GM18508 (cell line): ENCODE results near the gene CPSF3.

Source experiments
- ATAC-seq: cut with Tn5 transposase; IDR thresholded peaks from one replicate; pipeline ENCODE4 v1.9.1; 2021; ENCODE audit warnings: moderate number of reproducible peaks; ENCODE audit not compliant: insufficient read depth, unreplicated experiment

Gene CPSF3

DNA sequence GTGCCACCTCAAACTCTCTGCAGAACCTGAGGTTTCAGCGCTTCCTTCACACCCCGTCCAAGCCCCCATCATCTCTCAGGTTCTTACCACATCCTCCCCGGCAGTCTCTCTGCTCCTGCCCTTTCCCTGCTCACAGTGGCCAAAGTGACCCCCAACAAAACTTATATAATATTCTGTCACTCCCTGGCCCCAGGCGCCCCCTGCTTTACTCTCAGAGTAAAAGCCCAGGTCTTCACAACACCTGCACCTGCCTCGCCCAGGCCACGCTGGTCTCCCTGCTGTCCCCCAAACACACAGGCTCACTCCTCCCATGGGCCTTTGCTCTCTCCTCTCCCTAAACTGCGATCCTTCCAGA, 6.5 kb upstream of the CPSF3 start:
- no peak for ATAC-seq

DNA sequence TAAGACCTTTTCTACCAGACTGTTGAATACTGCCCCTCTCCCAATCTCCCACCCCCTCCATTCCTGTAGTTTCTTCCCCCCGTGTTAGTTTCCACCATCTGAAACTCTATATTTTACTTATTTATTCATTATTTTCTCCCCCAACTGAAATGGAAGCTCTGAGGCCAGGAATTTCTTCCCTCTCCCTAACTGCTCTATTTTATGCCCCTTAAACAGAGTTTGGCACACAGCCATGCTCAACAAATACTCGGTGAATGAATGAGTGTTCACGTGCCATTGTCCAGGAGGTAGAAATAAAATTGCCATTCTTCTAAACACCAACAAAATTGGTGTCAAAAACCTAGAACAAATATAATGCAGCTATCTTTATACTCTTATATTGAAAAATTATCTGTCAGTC, 5.7 kb upstream of the CPSF3 start:
- no peak for ATAC-seq

DNA sequence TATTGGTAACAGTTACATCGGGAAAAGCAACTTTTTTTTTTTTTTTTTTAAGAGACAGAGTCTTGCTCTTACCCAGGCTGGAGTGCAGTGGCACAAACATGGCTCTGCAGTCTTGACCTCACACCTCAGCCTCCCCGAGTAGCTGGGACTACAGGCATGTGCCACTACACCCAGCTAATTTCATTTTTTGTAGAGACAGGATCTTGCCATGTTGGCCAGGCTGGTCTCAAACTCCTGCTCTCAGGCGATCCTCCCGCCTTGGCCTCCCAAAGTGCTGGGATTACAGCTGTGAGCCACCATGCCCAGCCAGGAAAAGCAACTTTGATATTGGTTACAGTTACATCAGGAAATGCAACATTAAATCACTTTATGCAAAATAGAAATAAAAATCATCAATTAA, 4.7 kb upstream of the CPSF3 start:
- no peak for ATAC-seq

DNA sequence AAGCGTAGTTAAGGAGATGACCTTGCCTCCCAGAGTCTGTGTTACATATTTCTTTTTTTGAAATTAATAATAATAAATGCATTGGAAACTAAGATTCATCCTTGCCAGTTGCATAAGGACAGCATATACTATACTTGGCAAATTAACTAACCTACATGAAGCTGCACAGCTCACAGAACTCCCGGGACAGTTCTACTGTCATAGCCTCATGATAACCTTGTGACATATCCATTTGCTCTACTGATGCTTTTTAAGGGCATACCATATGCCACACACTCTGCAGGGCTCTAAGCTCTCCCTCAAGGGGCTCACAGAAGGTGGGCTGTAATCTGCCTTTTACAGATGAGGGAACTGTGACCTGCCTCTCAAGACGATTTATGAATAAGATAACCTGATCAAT, 3.9 kb upstream of the CPSF3 start:
- no peak for ATAC-seq

DNA sequence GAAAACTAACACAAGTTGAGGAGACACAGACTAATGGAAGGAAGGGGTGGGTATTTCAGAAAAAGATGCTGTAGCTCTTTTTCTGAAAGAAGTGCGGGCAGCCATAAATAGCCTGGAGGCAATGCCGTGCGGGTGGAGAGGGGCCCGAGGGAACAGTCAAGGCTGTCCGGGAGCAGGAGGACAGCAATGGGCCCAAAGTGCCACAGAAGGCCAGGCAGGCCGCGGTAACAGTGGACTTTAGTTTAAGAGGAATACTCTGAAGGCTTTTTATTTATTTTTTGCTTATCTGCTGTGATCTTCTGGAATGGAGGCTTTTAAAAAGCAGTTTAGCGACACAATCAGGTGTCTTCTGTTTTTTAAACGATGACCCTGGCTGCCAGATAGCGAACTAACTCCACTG, 3.0 kb upstream of the CPSF3 start:
- ATAC-seq: no peak

DNA sequence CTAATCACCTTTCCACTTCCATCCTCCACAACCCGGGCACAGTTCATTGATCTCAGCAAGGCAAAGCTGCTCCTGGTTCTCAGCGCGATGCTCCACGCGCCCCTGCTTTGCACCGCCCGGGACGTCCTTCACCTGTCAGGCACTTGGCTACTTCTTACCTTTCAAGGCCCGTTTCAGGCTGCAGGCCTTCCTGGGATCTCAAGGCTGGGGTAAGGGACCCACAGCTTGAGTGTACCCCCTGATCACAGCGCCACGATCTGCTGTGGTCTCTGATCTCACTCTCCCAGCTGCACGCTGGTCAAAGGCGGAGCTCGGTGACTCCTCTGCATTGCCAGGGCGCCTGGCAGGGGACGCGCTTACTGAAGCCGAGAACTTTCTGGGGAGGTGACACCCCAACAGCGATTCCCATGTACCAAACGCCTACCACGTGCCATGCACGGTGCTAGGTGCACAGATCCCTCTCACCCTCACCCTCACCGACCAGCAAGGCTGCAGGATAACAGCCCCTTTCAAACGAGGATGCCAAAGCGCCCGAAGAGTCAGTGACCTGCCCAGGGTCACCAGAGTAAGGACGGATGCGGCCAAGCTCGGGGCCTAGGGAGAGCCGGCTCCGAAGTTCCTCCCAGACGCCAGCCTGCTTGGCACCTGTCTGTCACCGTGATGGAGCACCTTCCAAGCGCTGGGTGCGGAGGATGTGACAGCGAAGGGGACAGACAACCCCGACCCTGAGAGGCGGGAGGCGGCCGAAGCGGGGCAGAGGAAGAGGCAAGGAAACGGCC, 944 bp upstream of the CPSF3 start:
- peak; percentile 22 for ATAC-seq

DNA sequence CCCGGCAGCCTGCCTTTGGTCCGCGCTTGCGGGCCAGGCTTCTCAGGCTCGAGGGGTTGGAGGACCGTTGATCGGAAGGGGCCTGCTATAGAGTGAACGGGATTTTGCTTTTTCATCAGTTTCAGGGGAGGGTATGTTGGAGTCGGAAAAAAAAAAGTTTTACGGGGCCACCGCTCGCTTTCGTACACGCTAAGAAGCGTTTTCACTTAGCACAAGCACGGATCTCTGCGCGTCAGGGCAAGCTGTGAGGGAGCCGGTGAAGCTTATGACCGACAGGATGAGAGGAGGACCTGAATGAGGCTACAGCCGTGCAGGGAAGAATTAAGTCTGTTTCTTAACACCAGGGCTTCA, 443 bp downstream of the CPSF3 start:
- peak; percentile 0 for ATAC-seq

DNA sequence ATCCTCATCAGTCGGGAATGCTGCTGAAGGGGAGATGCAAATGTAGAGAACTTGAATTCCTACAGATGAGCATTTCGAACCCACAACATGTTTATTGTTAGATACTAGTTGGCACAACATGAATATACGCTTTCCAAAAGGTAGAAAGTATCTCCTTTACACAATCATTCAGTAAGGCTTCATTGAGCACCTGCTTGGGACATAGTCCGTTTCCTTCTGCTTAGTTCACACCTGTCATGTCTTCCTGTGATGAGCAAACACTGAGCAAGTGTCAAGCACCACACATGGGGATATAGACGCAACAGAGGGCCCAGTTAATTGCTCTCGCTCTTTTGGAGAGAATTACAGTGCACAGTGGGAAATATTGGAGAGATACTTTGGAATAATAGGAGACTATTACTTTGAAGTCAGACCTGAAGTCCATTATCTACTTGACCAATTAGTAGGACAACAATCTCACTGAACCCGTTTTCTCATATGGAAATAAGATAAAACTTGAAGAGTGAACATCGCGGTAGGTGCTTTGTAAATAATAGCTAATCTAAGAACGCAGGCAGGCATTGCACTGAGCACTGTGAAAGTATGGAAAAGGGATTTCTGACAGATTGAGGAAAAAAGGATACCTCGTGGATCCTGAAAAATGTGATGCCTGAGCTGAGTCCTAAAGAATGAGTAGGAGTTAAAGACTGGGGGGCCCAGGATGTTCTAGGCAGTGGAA, 1.2 kb downstream of the CPSF3 start:
- no peak for ATAC-seq

DNA sequence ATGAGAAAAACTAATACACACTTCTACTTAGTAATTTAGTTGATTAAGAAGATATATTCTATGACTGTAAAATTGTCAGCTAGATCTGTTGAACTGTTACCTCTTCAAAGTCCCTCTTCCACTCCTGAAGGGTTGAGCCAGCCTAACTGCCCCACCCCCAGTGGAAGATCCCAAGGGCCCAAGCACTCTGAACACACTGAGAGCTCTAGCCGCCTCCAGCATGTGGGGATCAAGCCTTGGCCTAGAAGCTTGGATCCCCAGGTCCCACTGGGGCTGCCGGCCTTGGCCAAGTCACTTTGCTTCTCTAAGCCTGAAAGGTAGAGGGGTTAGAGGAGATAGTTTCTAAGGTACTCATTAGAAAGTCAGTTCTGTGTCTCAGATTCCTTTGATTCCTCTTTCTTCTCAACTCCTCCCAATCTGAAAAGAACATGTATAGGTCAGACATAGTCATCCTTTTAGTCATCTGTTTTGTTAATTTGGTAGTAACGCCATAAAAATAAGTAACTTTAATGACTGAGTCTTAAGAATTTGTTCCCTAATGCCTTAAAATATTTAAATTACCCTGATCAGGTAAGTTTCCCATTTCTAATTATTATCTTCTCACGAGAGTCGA, 5.6 kb downstream of the CPSF3 start:
- no peak for ATAC-seq

DNA sequence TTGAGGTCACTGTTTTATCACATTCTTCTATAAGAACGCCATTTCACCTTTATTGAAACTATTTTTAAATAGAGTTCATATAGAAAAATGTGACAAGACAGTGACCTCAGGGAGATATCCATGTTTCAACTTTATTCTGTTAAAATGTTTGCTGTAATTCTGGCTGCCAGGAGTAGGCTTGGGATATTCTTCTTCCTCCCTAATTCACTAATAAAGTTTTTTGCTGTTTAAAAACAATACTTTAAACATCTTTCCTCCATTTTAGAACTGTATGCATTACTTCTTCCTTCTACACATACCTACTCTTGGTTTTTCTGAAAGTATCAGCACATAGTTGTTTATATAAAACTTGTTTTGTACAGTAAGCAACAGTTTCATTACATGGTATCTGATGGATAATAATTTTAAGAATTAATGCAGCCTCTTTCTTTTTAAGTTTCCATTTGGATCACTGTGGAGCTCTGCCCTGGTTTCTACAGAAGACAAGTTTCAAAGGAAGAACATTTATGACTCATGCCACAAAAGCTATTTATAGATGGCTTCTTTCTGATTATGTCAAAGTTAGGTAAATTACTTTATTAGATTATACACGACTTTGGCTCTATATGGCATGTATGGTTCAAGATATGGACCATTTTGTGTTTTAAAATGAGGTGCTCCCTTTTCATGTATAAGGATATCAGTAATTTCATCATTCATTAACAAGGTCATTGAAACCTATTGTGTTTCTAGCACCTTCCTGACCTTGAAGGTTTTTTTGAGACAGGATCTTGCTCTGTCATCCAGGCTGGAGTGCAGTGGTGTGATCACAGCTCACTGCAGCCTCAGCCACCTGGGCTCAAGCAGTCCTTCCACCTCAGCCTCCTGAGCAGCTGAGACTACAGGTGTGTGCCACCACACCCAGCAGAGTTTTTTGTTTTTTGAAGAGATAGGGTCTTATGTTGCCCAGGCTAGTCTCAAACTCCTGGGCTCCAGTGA, 7.2 kb downstream of the CPSF3 start:
- no peak for ATAC-seq

DNA sequence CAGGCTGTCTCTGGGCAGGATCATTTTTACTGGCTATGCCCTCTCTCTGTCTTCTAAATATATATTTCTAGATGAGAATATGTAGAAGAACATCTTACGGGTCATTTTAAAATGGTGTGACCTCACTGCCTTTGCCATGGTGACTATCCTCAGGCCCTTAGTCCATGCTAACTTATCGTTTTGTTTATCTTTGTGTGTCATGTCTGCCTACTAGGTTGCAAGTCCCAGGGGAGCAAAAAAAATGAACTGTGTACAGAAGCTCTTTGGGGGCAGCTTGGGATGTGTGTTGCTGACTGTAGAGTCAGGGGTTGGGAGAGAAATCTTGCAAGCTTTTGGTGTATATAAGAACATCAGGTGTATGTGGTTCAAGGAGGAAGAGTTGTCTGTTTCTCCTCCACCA, 11.0 kb downstream of the CPSF3 start:
- no peak for ATAC-seq

DNA sequence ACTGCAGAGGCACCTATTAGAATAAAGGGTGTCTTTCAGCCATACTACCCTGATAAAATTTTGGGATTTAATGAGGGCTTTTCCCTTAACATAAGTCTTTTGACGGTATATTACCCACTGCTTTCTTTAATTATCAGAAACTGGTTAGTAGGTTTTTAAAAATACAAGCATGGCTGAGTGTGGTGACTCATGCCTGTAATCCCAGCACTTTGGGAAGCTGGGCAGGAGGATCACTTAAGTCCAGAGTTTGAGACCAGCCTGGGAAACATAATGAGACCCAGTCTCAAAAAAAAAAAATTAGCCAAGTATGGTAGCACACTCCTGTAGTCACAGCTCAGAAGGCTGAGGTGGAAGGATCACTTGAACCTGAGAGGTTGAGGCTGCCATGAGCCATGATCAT, 16.1 kb downstream of the CPSF3 start:
- ATAC-seq: no peak

DNA sequence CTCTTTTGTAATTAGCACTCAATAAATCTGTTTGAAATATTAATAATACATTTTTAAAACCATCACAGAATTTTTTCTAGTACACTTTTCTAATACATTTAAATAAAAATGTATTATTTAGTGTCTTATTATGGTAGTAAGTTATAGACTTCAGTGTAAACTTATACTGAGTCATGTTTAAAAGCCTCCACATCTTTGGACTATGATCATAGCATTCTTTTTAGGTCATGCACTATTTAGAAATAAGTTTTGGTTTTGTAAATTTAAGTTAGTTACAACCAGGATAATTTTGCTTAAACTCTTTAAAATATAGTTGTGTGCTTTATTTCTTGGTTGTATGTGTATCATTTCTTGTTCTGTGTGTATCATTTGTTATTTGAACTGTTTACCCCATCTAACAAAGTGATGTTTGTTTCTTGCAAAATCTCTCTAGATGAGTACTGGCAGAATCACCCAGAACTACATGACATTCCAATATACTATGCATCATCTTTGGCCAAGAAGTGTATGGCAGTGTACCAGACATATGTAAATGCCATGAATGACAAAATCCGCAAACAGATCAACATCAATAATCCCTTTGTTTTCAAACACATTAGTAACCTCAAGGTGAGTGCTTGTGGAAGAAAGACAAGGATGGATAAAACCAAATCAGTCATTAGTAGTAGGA, 16.7 kb downstream of the CPSF3 start:
- ATAC-seq: no peak

DNA sequence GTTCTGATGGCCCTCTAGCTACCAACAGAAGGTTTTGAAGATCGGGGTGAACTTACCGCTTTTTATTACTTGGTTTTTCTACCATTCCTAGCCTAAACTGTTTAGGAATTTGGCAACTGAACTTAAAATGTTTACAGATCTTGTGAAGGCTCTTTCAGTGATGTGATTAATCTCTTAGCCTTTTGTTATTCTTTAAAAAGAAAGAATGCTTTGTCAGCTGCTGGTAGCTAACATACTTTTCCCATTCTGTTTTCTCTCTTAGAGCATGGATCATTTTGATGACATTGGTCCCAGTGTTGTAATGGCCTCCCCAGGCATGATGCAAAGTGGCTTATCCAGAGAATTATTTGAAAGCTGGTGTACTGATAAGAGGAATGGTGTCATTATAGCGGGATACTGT, 18.1 kb downstream of the CPSF3 start:
- no peak for ATAC-seq

DNA sequence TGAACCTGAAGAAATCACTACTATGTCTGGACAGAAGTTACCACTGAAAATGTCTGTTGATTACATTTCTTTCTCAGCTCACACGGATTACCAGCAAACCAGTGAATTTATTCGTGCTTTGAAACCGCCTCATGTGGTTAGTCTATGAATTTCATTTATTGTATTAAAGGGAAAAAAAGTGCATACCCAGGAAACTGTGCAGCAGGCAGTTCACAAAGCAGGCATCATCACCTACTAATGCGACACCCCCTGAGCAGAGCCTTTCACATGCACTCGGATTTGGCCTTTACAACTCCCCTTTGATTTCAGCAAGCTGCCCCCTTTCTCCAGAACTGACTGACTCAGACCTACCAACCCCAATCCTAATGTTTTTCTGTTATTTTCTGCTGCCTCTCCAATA, 20.1 kb downstream of the CPSF3 start:
- no peak for ATAC-seq

DNA sequence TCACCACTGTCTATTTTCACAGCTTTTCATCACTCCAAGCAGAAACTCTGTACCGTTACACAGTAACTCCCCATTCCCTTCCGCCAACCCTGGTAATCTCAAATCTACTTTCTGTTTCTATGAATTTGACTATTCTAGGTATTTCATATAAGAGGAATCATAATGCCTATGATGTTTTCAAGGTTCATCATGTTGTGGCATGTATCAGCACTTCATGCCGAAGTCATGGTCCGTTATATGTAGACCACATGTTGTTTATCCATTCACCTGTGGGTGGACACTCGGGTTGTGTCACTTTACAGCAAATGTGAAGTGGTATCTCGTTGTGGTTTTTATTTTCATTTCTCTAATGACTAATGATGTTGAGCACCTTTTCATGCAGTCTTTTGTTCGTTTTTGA, 21.6 kb downstream of the CPSF3 start:
- ATAC-seq: no peak

DNA sequence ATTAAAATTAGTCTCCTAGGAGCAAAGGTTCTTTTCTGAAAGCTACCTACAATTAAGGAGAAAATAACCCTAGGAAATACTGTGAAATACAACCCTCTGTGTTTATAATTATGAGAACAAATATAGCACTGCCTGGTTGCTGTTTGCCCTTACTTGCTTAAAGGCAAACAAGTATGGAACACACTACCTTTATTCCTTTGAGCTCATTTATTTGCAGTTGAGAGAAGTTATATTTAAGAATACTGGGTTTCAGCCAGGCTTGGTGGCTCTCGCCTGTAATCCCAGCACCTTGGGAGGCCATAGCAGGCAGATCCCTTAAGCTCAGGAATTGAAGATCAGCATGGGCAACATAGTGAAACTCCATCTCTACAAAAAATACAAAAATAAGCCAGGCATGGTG, 27.8 kb downstream of the CPSF3 start:
- no peak for ATAC-seq

DNA sequence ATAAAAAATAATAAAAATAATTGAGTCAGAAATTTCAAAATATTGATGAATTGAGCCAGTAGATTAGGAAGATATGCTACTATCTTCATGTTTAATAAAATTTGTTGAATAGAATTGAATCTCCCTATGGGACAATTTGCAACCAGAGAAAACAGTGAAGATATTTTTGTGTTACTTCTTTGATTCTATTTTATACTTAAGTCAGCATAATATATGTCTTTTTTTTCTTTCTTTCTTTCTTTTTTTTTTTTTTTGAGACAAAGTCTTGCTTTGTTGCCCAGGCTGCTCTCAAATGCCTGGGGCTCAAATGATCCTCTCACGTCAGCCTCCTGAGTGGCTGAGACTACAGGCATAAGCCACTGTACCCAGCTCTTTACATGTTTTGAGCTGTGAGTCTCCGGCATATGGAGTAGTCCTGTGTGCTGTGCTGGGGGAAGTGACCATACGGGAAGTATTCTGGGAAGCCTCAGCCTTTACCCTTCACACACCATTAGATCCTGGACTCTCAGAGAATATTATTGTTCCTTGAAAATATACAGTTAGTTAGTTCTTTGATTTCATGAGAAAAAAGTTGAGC, 37.1 kb downstream of the CPSF3 start:
- ATAC-seq: no peak

DNA sequence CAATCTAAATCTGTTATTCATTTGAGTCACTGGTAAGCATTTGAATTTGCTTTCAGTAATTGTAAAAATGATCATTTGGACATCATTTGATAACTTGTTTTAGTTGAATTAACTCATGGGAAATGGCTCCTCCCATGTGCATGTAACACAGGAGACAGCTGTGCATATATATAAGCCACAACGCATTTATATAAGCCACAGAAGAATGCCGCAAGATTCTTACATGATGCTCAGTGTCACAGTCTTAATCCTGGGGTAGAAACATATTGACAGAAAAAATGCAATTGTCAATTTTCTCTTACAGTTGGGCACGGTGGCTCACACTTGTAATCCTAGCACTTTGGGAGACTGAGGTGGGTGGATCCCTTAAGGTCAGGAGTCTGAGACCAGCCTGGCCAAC, 37.6 kb downstream of the CPSF3 start:
- no peak for ATAC-seq

DNA sequence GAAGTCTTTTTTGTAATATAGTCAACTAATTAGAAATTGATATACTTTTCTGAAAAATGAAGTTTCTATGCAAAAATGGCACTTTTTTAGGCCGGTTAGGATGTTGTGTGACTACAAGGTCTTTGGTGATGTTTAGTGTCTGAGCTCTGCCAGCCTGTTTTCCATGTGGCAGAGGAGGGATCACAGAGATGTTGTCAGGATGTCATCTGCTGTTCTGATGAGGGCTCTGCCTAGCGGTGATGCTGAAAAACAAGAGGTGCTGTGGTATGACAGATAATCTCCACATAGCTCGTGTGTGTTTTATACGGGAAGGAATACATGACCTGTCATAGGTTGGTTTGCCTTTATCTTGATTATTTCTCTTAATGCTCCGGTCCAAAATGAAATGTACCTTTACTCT, 38.9 kb downstream of the CPSF3 start:
- ATAC-seq: no peak
